IMR-90 (cell line): ENCODE measurements around the gene DDX41. TPM values are rescaled to one million over a fixed set of nuclear protein-coding genes. Genes with fewer than 3 reads are reported as not detected.
A peak's percentile ranks its signal among the peaks of the same experiment; 100 is the strongest.

Experiments
- ATAC-seq: fragments of 200-7000 bp; cut with Tn5 transposase; 2 replicates; pipeline ENCODE4 v1.9.1; 2020; ENCODE audit warnings: low read depth, mild to moderate bottlenecking, moderate library complexity
- BruUV-seq: library from RNA; stranded (reverse); fragments of 400-500 nt; replicated peaks from 2 replicates; lab custom pipeline; 2021; lab: Mats Ljungman, UMichigan
- CTCF ChIA-PET: fragments of 300-600 bp; formaldehyde crosslinking; extraction: SDS; loops from one replicate; lab custom pipeline; 2021; ENCODE audit warnings: antibody characterized with exemption; lab: Yijun Ruan, JAX
- POLR2A ChIA-PET: fragments of 300-600 bp; sonication (Branson Sonifier 250); formaldehyde crosslinking; loops from one replicate; lab custom pipeline; 2022; ENCODE audit warnings: antibody characterized with exemption; ENCODE audit not compliant: unreplicated experiment; lab: Charles Lee
- DNase-seq: peaks from one replicate; pipeline ENCODE4 v3.0.0; 2013
- H2AFZ ChIP-seq: replicated peaks from 2 replicates; pipeline ENCODE3; 2013; ENCODE audit warnings: low read length, mild to moderate bottlenecking; ENCODE audit not compliant: poor library complexity
- H2AK5ac ChIP-seq: 2 replicates; pipeline ENCODE4 v1.6.1; 2013; ENCODE audit warnings: low read depth, low read length, inconsistent platforms
- H2AK9ac ChIP-seq: replicated peaks from 2 replicates; pipeline ENCODE3; 2013; ENCODE audit warnings: mild to moderate bottlenecking, low read depth, low read length, moderate library complexity; ENCODE audit not compliant: poor library complexity
- H2BK120ac ChIP-seq: 2 replicates; pipeline ENCODE4 v1.6.1; 2013; ENCODE audit warnings: low read depth, low read length, inconsistent platforms
- H2BK15ac ChIP-seq: 3 replicates; pipeline ENCODE4 v1.6.1; 2013; ENCODE audit warnings: low read depth, low read length, inconsistent platforms
- H2BK20ac ChIP-seq: 2 replicates; pipeline ENCODE4 v1.6.1; 2013; ENCODE audit warnings: low read depth, mild to moderate bottlenecking, inconsistent platforms, low read length, moderate library complexity
- H2BK5ac ChIP-seq: 2 replicates; pipeline ENCODE4 v1.6.1; 2013; ENCODE audit warnings: mild to moderate bottlenecking, low read depth, low read length, inconsistent platforms; ENCODE audit not compliant: poor library complexity, severe bottlenecking
- H3K14ac ChIP-seq: replicated peaks from 2 replicates; pipeline ENCODE4 v1.6.1; 2013; ENCODE audit warnings: low read depth, low read length, inconsistent platforms
- H3K18ac ChIP-seq: 2 replicates; pipeline ENCODE4 v1.6.1; 2013; ENCODE audit warnings: low read depth, low read length, control low read depth
- H3K23ac ChIP-seq: 2 replicates; pipeline ENCODE4 v1.6.1; 2013; ENCODE audit warnings: low read depth, low read length, inconsistent platforms
- H3K27ac ChIP-seq: 2 replicates; pipeline ENCODE4 v1.5.1; 2013; ENCODE audit warnings: mild to moderate bottlenecking, control low read depth, low read length; ENCODE audit not compliant: insufficient read depth
- H3K27me3 ChIP-seq: 2 replicates; pipeline ENCODE4 v1.6.1; 2013; ENCODE audit warnings: low read length; ENCODE audit not compliant: control insufficient read depth, insufficient read depth
- H3K36me3 ChIP-seq: 2 replicates; pipeline ENCODE4 v1.6.1; 2013; ENCODE audit warnings: low read length, mixed read lengths; ENCODE audit not compliant: control insufficient read depth, insufficient read depth
- H3K4ac ChIP-seq: 2 replicates; pipeline ENCODE4 v1.6.1; 2013; ENCODE audit warnings: low read depth, low read length, inconsistent platforms
- H3K4me1 ChIP-seq: 2 replicates; pipeline ENCODE4 v1.6.1; 2013; ENCODE audit warnings: low read length, mixed read lengths; ENCODE audit not compliant: control insufficient read depth, insufficient read depth
- H3K4me2 ChIP-seq: 2 replicates; pipeline ENCODE4 v1.6.1; 2013; ENCODE audit warnings: low read depth, mild to moderate bottlenecking, control low read depth, low read length, moderate library complexity
- H3K4me3 ChIP-seq: 2 replicates; pipeline ENCODE4 v1.5.1; 2013; ENCODE audit warnings: low read depth, mild to moderate bottlenecking, control low read depth, low read length, moderate library complexity; ENCODE audit not compliant: insufficient read depth
- H3K56ac ChIP-seq: 2 replicates; pipeline ENCODE4 v1.6.1; 2013; ENCODE audit warnings: low read length, inconsistent platforms; ENCODE audit not compliant: insufficient read depth; ENCODE audit errors: extremely low read depth
- H3K79me1 ChIP-seq, 2 experiments: 2 replicates each; pipeline ENCODE4 v1.6.1; 2013; ENCODE audit warnings: low read length in 2 of 2, inconsistent platforms in 1 of 2, low read depth in 1 of 2
- H3K9ac ChIP-seq: 2 replicates; pipeline ENCODE4 v1.6.1; 2013; ENCODE audit warnings: low read depth, low read length, control low read depth
- H3K9me1 ChIP-seq: 2 replicates; pipeline ENCODE4 v1.6.1; 2013; ENCODE audit warnings: low read length, inconsistent platforms; ENCODE audit not compliant: insufficient read depth
- H3K9me3 ChIP-seq: 2 replicates; pipeline ENCODE4 v1.6.1; 2013; ENCODE audit warnings: low read length; ENCODE audit not compliant: control insufficient read depth, insufficient read depth
- H4K20me1 ChIP-seq: 2 replicates; pipeline ENCODE4 v1.6.1; 2013; ENCODE audit warnings: low read length, inconsistent platforms; ENCODE audit not compliant: insufficient read depth
- H4K5ac ChIP-seq: 2 replicates; pipeline ENCODE4 v1.6.1; 2013; ENCODE audit warnings: mild to moderate bottlenecking, low read depth, low read length, control low read depth
- H4K8ac ChIP-seq, 2 experiments: 2 replicates each; pipeline ENCODE4 v1.6.1; 2013; ENCODE audit warnings: low read depth in 2 of 2, low read length in 2 of 2, control low read depth in 1 of 2, inconsistent platforms in 1 of 2
- H4K91ac ChIP-seq: 2 replicates; pipeline ENCODE4 v1.6.1; 2013; ENCODE audit warnings: low read depth, low read length, inconsistent platforms; ENCODE audit not compliant: insufficient read depth
- BHLHE40 ChIP-seq: fragments of 150-350 bp; IDR thresholded peaks from 2 replicates; pipeline ENCODE4 v1.6.1; 2016; ENCODE audit warnings: mild to moderate bottlenecking, low read depth, low read length
- CEBPB ChIP-seq: IDR thresholded peaks from 2 replicates; pipeline ENCODE4 v1.6.1; 2012; ENCODE audit warnings: low read depth, low read length, improper control_type of control experiment
- CHD1 ChIP-seq: IDR thresholded peaks from 2 replicates; pipeline ENCODE4 v1.6.1; 2012; ENCODE audit warnings: low read depth, low read length, improper control_type of control experiment
- CTCF ChIP-seq: conservative IDR thresholded peaks from 2 replicates; pipeline ENCODE4 v1.5.1; 2012; ENCODE audit warnings: mild to moderate bottlenecking, low read depth, low read length, improper control_type of control experiment
- ELK1 ChIP-seq: fragments of 150-350 bp; IDR thresholded peaks from 2 replicates; pipeline ENCODE4 v1.6.1; 2016; ENCODE audit warnings: low read depth, mild to moderate bottlenecking, low read length, moderate library complexity, borderline replicate concordance
- FOS ChIP-seq: fragments of 150-350 bp; IDR thresholded peaks from 2 replicates; pipeline ENCODE4 v1.6.1; 2016; ENCODE audit warnings: low read depth, low read length
- MAFK ChIP-seq: IDR thresholded peaks from 2 replicates; pipeline ENCODE4 v1.6.1; 2012; ENCODE audit warnings: low read depth, low read length, improper control_type of control experiment
- MAZ ChIP-seq: IDR thresholded peaks from 2 replicates; pipeline ENCODE4 v1.6.1; 2012; ENCODE audit warnings: low read depth, mild to moderate bottlenecking, low read length, improper control_type of control experiment, moderate library complexity, borderline replicate concordance
- MXI1 ChIP-seq: IDR thresholded peaks from 2 replicates; pipeline ENCODE4 v1.6.1; 2012; ENCODE audit warnings: low read depth, mild to moderate bottlenecking, low read length, moderate library complexity, borderline replicate concordance
- NFE2L2 ChIP-seq: fragments of 150-350 bp; IDR thresholded peaks from 2 replicates; pipeline ENCODE4 v1.6.1; 2016; ENCODE audit warnings: low read depth, mild to moderate bottlenecking, low read length
- POLR2A ChIP-seq: IDR thresholded peaks from 2 replicates; pipeline ENCODE4 v1.6.1; 2012; ENCODE audit warnings: mild to moderate bottlenecking, low read depth, low read length
- RAD21 ChIP-seq: IDR thresholded peaks from 2 replicates; pipeline ENCODE4 v1.6.1; 2012; ENCODE audit warnings: low read length, improper control_type of control experiment
- RCOR1 ChIP-seq: IDR thresholded peaks from 2 replicates; pipeline ENCODE4 v1.6.1; 2012; ENCODE audit warnings: mild to moderate bottlenecking, low read length, improper control_type of control experiment; ENCODE audit not compliant: insufficient replicate concordance
- RFX5 ChIP-seq: IDR thresholded peaks from 2 replicates; pipeline ENCODE4 v1.8.0; 2012; ENCODE audit warnings: low read depth, mild to moderate bottlenecking, low read length, moderate library complexity
- SMC3 ChIP-seq: fragments of 150-350 bp; IDR thresholded peaks from 2 replicates; pipeline ENCODE4 v1.6.1; 2016; ENCODE audit warnings: low read depth, mild to moderate bottlenecking, antibody characterized with exemption, low read length, moderate library complexity
- USF2 ChIP-seq: fragments of 150-350 bp; IDR thresholded peaks from 2 replicates; pipeline ENCODE4 v1.6.1; 2017; ENCODE audit warnings: mild to moderate bottlenecking, antibody characterized with exemption, low read length, low read depth
- WGBS, 2 experiments: methylation state at CpG; one replicate each; pipeline versions ENCODE4 v1.1.5 to v1.1.7; 2013; ENCODE audit warnings: missing lambda C conversion rate in 2 of 2; ENCODE audit not compliant: insufficient read length in 1 of 2; ENCODE audit errors: extremely low coverage in 2 of 2; 5-methylcytosine and 5-hydroxymethylcytosine counted together
- dilution Hi-C: fragments of 300-500 bp; cut with HindIII; formaldehyde crosslinking; loops from one replicate; pipeline ENCODE4 v1.14.3; 2018; ENCODE audit warnings: low sequenced_read_pairs; ENCODE audit not compliant: unreplicated experiment
- in situ Hi-C: fragments of 300-500 bp; cut with MboI; formaldehyde crosslinking; loops from 3 replicates; pipeline ENCODE4 v1.14.3; 2019; ENCODE audit warnings: low sequenced_read_pairs, inconsistent platforms, mixed read lengths
- intact Hi-C: fragments of 100-400 bp; cut with micrococcal nuclease; formaldehyde crosslinking; loops from 2 replicates; pipeline ENCODE4 v1.10.0; 2022
- polyA plus RNA-seq, 3 experiments: library from polyadenylated mRNA; depleted of rRNA; stranded (reverse); fragments of >200 nt; gene quantifications; 2 replicates each; pipeline ENCODE4 v1.2.3, GENCODE V29; 2012; ENCODE audit warnings: low replicate concordance in 1 of 3
- total RNA-seq: library from RNA; depleted of rRNA; stranded (reverse); fragments of >200 nt; gene quantifications from 2 replicates; pipeline ENCODE4 v1.2.3, GENCODE V29; 2012

Gene DDX41
- total and polyA plus RNA-seq, 2 of the 4 experiments (the other 2 are of a cell fraction) = 130 to 170 TPM

- Histone ChIP-seq H2AK5ac (no peak overlapping the region), H3K56ac (no peak overlapping the region), H3K18ac (no peak overlapping the region), H3K27ac (no peak overlapping the region), H4K8ac (peak overlapping the region; percentile 87 to 96; a peak in 2 of 4 replicates), H2AK9ac (no peak overlapping the region), H3K9ac (no peak overlapping the region), H2BK15ac (no peak overlapping the region), H2BK5ac (no peak overlapping the region), H3K79me1 (peaks cover 3 to 39% of the 10 kb centered on the region in 2 experiments; a peak in 2 of 4 replicates), H3K23ac (no peak overlapping the region), H3K4ac (no peak overlapping the region), H4K5ac (no peak overlapping the region), H3K36me3 (peaks cover 5% of the 10 kb centered on the region; the same call in 1 of the 2 replicates), H3K14ac (no peak overlapping the region), H4K91ac (no peak overlapping the region), H3K4me3 (no peak overlapping the region), H4K20me1 (peaks cover 34% of the 10 kb centered on the region), H3K9me1 (peaks cover 18% of the 10 kb centered on the region), H2BK120ac (no peak overlapping the region), H3K9me3 (no peaks in the 10 kb centered on the region), H3K27me3 (no peaks in the 10 kb centered on the region), H2BK20ac (0 out of 2 replicates have a peak overlapping the region, but pooled peaks have one; percentile 53), H2AFZ (no peak overlapping the region), H3K4me2 (no peak overlapping the region), H3K4me1 (peaks cover 14% of the 10 kb centered on the region)
- no peak for TF ChIP-seq FOS
- TF ChIP-seq CHD1 = no peak
- TF ChIP-seq CTCF = no peak
- TF ChIP-seq MAFK = no peak
- TF ChIP-seq MAZ = no peak
- no peak for TF ChIP-seq RCOR1
- TF ChIP-seq ELK1 = no peak
- no peak for TF ChIP-seq NFE2L2
- TF ChIP-seq USF2 = no peak
- no peak for TF ChIP-seq RAD21
- no peak for TF ChIP-seq BHLHE40
- no peak for TF ChIP-seq MXI1
- no peak for TF ChIP-seq POLR2A
- no peak for TF ChIP-seq RFX5
- no peak for TF ChIP-seq CEBPB
- TF ChIP-seq SMC3 = no peak
- intact Hi-C loops = no loop called here
- 80% methylated on average over 1 of the region's 2 CpGs; no CpG with 5 or more reads in 1 of the 2 experiments for WGBS, 2 experiments
- CTCF ChIA-PET = interaction anchor here (1.0 kb wide), 1 partner anchor 11 kb away, joined by 3 read pairs; no protein-coding TSS in a partner anchor
- dilution Hi-C loops = no loop called here
- no TSS peak for BruUV-seq
- POLR2A ChIA-PET = no interaction called here
- ATAC-seq = no peak
- in situ Hi-C loops = no loop called here
- DNase-seq = no peak
Observed at GRCh38 chr5:177555228-177555627, 38.5 kb upstream of the DDX41 start.
